Omental fat pad (tissue), 4 donors: ENCODE results near the gene UTS2R. TPM values are rescaled to one million over a fixed set of nuclear protein-coding genes. Genes with fewer than 3 reads are reported as not detected.
"Not testable (repeated sequence)": the region's sequence is repeated elsewhere in the genome, so short reads cannot be mapped to it uniquely, and the experiment has no call there.

Experiments used
- ATAC-seq: fragments of 150-250 bp; one replicate; pipeline ENCODE4 v1.9.1; 2016; ENCODE audit warnings: mild to moderate bottlenecking, moderate library complexity; ENCODE audit not compliant: low FRiP score
- DNase-seq: peaks from one replicate; pipeline ENCODE4 v3.0.0-alpha.2; 2019; ENCODE audit warnings: low spot score
- total RNA-seq, 4 donors: library from RNA; depleted of rRNA; stranded (reverse); fragments of >200 nt; gene quantifications; one replicate each; pipeline ENCODE4 v1.1.0, GENCODE V29; 2016
- TF ChIP-seq, protein P1 (sequence below), 3 donors: fragments of 450-650 bp; IDR thresholded peaks; one replicate each; pipeline ENCODE4 v1.5.1; 2016 to 2017; ENCODE audit warnings: antibody characterized with exemption in 3 of 3, mild to moderate bottlenecking in 3 of 3, moderate library complexity in 2 of 3

Gene UTS2R
- total RNA-seq, 4 donors from 2014 or later = not detected

DNA sequence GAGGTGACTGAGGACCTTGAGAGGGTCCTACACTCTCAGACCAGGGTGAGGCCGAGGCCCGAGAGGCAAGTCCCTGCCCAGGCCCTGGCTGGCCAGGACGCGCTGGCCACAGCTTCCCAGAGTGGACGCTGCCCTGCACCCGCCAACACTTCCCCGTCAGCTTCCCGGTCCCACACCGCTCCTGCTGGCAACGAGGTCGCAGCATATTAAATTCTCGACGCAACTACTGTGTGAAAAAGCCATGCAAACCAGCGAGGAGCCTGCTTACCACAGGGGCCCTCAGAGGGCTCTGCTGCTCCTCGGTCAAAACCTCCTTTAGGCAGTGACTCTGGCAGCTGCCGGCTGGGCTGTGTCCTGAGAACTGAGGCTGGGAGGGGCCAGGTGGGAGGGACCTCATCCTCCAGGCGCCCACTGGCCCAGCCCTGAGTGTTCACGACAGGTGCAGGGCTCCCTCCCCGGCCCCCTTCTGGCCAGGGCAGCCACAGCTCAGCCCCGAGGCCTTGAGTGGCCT, 14.7 kb upstream of the UTS2R start:
- TF ChIP-seq, protein P1, sequence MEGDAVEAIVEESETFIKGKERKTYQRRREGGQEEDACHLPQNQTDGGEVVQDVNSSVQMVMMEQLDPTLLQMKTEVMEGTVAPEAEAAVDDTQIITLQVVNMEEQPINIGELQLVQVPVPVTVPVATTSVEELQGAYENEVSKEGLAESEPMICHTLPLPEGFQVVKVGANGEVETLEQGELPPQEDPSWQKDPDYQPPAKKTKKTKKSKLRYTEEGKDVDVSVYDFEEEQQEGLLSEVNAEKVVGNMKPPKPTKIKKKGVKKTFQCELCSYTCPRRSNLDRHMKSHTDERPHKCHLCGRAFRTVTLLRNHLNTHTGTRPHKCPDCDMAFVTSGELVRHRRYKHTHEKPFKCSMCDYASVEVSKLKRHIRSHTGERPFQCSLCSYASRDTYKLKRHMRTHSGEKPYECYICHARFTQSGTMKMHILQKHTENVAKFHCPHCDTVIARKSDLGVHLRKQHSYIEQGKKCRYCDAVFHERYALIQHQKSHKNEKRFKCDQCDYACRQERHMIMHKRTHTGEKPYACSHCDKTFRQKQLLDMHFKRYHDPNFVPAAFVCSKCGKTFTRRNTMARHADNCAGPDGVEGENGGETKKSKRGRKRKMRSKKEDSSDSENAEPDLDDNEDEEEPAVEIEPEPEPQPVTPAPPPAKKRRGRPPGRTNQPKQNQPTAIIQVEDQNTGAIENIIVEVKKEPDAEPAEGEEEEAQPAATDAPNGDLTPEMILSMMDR (IDR thresholded peaks at IDR 0.05) = no peak
- DNase-seq (no peak), ATAC-seq (no peak)

DNA sequence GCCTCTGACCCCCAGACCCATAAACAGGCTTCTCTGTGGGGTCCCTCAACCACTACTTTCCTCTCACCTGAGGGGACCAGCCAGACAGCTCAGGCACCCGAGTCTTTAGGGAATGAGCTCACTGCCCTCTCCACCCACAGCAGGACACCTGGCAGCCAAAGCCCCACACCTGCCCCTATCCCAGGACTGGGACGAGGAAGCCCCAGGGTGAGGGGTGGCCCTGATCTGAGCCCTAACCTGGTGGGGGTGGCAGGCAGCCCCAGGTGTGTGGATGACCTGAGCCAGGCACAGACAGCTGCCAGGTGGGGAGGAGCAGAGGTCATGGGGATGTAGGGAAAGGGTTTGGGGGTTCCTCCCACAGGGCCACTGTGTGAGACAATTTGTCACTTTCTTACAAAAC, 14.2 kb upstream of the UTS2R start:
- ATAC-seq = no peak
- TF ChIP-seq, protein P1 (IDR thresholded peaks at IDR 0.05) = no peak
- DNase-seq = no peak

DNA sequence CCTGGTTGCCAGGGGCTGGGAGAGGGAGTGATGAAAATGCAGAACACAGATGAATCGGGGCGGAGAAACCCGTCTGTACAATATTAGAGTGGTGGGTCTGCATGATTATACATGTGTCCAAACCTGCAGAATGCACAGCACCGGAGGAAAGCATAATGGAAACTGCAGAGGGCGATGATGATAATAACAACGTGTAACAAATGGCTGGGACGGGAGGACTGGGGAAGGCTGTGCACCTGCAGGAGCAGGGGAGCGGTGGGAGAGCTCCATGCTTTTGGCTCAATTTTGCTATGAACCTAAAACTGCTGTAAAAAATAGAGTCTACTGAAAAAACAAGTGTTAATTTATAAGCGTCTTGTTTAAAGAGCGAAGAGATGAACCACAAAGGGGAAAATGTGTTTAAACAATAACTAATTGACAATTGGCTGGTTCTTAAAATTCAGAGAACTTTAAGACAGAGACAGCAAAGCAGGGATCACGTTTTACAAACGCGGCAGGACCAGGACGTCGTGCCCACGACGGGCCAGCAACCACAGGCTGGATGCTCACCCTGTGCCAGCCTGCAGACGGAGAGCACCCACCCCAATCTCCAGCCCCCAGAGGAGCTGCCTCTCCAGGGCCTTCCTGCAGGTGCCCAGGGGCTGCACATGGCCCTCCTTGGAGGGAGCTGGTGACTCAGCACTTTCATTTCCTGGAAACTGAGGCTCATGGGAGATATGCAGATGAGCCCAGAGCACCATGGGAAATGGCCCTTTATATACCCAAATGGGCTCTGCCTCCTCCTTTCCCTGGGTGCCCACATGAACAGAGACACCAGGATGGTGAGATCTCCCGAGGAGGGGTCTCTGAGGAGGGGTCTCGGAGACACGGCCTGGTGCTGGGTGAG, 12.9 kb upstream of the UTS2R start, which contains the start of gene TEX19:
TEX19 (plus strand) TSS at position 783 of the 886 bp plus-strand sequence. CDS start 2,904 bp downstream, outside the sequence.
- DNase-seq (no peak), ATAC-seq (no peak)
- TF ChIP-seq, protein P1 (IDR thresholded peaks at IDR 0.05) = no peak

DNA sequence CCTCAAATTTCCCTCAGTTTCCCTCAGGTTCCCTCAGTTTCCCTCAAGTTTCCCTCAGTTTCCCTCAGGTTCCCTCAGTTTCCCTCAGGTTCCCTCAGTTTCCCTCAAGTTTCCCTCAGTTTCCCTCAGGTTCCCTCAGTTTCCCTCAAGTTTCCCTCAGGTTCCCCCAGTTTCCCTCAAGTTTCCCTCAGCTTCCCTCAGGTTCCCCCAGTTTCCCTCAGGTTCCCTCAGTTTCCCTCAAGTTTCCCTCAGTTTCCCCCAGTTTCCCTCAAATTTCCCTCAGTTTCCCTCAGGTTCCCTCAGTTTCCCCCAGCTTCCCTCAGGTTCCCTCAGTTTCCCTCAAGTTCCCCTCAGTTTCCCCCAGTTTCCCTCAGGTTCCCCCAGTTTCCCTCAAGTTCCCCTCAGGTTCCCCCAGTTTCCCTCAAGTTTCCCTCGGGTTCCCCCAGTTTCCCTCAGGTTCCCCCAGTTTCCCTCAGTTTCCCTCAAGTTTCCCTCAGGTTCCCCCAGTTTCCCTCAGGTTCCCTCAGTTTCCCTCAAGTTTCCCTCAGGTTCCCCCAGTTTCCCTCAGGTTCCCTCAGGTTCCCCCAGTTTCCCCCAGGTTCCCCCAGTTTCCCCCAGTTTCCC, 12.0 kb upstream of the UTS2R start:
- DNase-seq, ATAC-seq: not testable (repeated sequence)

DNA sequence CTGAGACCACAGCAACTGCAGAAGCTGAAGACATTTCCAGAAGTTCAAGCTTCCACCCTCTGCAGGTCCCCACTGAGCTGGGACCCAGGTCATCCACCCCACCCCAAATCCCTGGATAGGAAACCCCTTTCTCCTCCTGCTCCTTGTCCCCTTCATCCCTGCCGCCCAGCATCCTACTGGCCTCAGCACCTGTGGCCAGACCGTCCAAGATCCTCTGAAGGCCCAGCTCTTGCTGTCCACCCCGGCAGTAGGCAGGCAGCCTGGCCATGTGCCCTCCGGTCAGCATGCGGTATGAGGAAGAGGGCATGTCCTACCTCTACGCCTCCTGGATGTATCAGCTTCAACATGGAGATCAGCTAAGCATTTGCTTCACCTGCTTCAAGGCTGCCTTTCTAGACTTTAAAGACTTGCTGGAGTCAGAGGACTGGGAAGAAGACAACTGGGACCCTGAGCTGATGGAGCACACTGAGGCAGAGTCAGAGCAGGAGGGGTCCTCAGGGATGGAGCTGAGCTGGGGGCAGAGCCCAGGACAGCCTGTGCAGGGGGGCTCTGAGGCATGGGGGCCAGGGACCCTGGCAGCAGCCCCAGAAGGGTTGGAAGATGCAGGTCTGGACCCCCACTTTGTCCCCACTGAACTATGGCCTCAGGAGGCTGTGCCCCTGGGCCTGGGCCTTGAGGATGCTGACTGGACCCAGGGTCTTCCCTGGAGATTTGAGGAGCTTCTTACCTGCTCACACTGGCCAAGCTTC, 9.5 kb upstream of the UTS2R start:
- TF ChIP-seq, protein P1 (IDR thresholded peaks at IDR 0.05) = no peak
- ATAC-seq (no peak), DNase-seq (no peak)

DNA sequence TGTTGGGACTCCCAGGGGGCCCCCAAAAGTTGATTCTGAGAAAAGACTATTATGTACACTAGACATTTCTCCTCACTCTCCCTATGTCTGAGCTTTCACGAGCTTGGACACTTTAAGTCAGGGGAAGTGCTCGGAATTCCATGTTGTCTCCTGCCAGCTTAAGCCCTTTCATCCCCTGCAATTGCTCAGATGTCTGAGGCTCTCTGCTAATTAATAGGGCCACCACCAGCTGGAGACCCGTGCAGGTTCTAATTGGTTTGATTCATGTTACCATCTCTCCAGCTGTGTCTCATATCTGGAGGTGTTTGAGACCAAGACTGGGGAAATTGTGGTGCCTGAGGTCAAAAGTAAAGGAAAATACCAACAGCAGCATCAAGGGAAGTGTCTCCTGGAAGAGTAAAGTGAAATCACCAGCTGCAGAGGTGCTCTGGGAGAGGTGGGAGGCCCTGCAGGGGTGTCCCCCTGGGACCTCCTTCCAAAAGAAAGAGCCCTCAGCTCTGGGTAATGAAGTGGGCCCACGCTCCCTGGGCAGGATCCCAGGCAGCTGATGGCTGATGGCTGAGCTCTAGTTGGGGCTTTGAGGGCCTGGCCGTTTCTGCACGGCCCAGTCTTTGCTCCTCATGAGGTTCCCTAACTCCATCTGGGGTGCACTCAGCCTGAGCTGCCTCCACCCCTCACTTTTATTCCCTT, 5.8 kb upstream of the UTS2R start:
- DNase-seq = no peak
- TF ChIP-seq, protein P1 (IDR thresholded peaks at IDR 0.05) = no peak
- no peak for ATAC-seq
